ENCODE measurements around the gene BCL11B. TPM values are rescaled to one million over a fixed set of nuclear protein-coding genes. Genes with fewer than 3 reads are reported as not detected.

Gene BCL11B
- total RNA-seq, 1 donor from 2014 or later, result 0.23 TPM

DNA sequence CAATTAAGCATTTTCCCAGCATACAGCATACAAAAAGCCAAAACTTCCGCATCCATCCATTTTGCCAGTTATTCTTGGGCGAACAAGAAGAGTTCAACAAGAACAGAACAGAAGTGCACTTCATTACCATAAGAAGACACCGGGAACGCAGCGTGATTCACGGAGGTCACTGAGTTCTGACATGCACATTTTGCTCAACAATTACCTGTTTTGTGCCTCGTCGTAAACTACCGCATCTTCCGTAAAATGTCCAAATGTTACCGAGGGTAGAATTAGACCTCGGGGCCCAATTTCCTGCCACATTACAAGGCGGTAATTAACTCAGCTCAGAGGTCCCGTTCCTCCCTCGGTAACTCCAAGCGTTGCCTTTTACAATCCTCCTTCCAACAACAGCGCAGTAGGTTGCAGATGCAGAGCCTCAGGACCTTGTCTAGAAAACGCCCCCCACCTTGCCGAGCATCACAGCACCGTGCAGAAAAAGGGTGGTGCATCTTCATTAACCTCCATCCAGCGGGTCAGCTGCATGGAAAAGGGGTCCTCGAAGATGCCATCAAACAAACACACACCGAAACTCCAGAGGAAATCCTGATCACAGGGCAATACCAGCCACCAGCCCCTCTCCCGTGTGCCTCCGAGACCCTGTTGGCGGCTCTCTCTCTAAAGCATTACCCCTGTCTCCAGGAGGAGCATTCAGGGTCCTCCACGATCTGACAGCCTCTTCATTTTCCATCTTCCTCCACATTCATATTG is 125.2 kb downstream of the BCL11B start:
- H3K4me3 ChIP-seq (ENCODE audit: low read depth, low read length), result no peak overlapping the region
- no peak for DNase-seq (ENCODE audit: low read depth)
- no peak for TF ChIP-seq CTCF (conservative IDR thresholded peaks at IDR 0.05; ENCODE audit: low read depth, low read length)

- TF ChIP-seq CTCF (conservative IDR thresholded peaks at IDR 0.05; ENCODE audit: low read depth, low read length), result no peak
- DNase-seq (ENCODE audit: low read depth), result no peak
- no peak overlapping the region for H3K4me3 ChIP-seq (ENCODE audit: low read depth, low read length)
Observed at GRCh38 chr14:99145307-99145706, 126.7 kb downstream of the BCL11B start.

DNA sequence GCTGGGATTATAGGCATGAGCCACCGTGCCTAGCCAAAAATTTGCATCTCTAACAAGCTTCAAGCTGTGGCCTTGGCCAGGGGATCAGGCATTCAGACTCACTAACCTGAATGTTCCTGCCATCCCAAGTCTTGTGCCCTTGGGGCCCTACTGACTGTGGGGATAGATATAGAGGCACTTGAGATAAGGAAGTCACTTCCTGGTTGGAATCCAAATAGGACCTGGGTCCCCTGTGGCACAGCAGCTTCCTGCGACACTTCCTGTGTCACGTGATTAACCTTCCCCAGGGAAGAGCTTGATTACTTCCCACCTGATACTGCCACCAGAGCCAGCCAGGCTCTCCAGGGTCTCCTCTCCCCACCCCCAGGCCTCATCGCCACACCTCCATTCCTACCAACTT is 128.2 kb downstream of the BCL11B start:
- DNase-seq (ENCODE audit: low read depth), result no peak
- TF ChIP-seq CTCF (conservative IDR thresholded peaks at IDR 0.05; ENCODE audit: low read depth, low read length), result no peak
- no peak overlapping the region for H3K4me3 ChIP-seq (ENCODE audit: low read depth, low read length)

- TF ChIP-seq CTCF (conservative IDR thresholded peaks at IDR 0.05; ENCODE audit: low read depth, low read length), result no peak
- H3K4me3 ChIP-seq (ENCODE audit: low read depth, low read length), result no peak overlapping the region
- no peak for DNase-seq (ENCODE audit: low read depth)
Observed at GRCh38 chr14:99143126-99143525, 128.9 kb downstream of the BCL11B start.

DNA sequence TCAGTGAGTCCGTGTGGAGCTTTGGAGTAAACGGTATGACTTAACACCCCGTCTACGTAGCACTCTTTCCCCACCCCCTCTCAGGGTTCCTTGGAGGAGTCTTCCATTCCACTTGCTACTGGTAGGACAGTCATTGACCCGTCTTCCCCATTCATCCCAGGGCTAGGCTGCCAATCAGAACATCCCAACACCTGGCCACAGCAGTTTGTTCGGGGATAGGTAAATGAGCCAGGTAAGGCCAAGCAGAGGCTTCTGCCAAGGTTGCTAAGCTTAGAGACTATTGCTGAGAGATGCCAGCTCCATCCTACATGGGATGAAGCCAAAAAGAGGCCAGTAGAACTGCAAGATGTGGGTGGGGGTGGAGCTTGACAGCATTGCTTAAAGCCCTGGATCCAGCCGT is 130.8 kb downstream of the BCL11B start:
- TF ChIP-seq CTCF (conservative IDR thresholded peaks at IDR 0.05; ENCODE audit: low read depth, low read length), result no peak
- DNase-seq (ENCODE audit: low read depth), result no peak
- H3K4me3 ChIP-seq (ENCODE audit: low read depth, low read length), result no peak overlapping the region

GRCh38 chr14:99138999-99139865 is 132.8 kb downstream of the BCL11B start:
- TF ChIP-seq CTCF (conservative IDR thresholded peaks at IDR 0.05; ENCODE audit: low read depth, low read length), result no peak
- DNase-seq (ENCODE audit: low read depth), result no peak
- no peak overlapping the region for H3K4me3 ChIP-seq (ENCODE audit: low read depth, low read length)
